Measurements from ENCODE around the gene CES2.

The CES2 gene

GRCh38 chr16:66900721-66901441 lies 34.4 kb upstream of the CES2 start:
- no peak for TF ChIP-seq CTCF (IDR thresholded peaks at IDR 0.05)

GRCh38 chr16:66901626-66902025 lies 33.7 kb upstream of the CES2 start:
- Mint-ChIP-seq H3K27ac (no peak overlapping the region), H3K36me3 (ENCODE audit: low read depth) (no peaks in the 10 kb centered on the region), H3K27me3 (ENCODE audit: low read depth, poor library complexity) (peaks cover 17% of the 10 kb centered on the region), H3K4me3 (no peak overlapping the region), H3K4me1 (peaks cover 57% of the 10 kb centered on the region), H3K9me3 (no peaks in the 10 kb centered on the region)
- TF ChIP-seq CTCF (IDR thresholded peaks at IDR 0.05) = no peak
- DNase-seq = no peak

More at GRCh38 chr16:66900721-66901441, 34.4 kb upstream of the CES2 start:
- H3K4me1 Mint-ChIP-seq = peaks cover 49% of the 10 kb centered on the region
- H3K9me3 Mint-ChIP-seq = no peaks in the 10 kb centered on the region
- no peak overlapping the region for H3K4me3 Mint-ChIP-seq
- no peak for DNase-seq
- H3K36me3 Mint-ChIP-seq (ENCODE audit: low read depth) = no peaks in the 10 kb centered on the region
- no peak overlapping the region for H3K27ac Mint-ChIP-seq
- peaks cover 18% of the 10 kb centered on the region for H3K27me3 Mint-ChIP-seq (ENCODE audit: low read depth, poor library complexity)

- Mint-ChIP-seq H3K4me3 (no peak overlapping the region), H3K27me3 (ENCODE audit: low read depth, poor library complexity) (peaks cover 13% of the 10 kb centered on the region), H3K9me3 (no peaks in the 10 kb centered on the region), H3K36me3 (ENCODE audit: low read depth) (no peaks in the 10 kb centered on the region), H3K27ac (no peak overlapping the region), H3K4me1 (peaks cover 57% of the 10 kb centered on the region)
- DNase-seq = no peak
- no peak for TF ChIP-seq CTCF (IDR thresholded peaks at IDR 0.05)
Measured at GRCh38 chr16:66902648-66903543, 32.4 kb upstream of the CES2 start.

GRCh38 chr16:66903544-66904427 lies 31.5 kb upstream of the CES2 start:
- Mint-ChIP-seq H3K9me3 (no peaks in the 10 kb centered on the region), H3K4me1 (peaks cover 50% of the 10 kb centered on the region), H3K27me3 (ENCODE audit: low read depth, poor library complexity) (peaks cover 12% of the 10 kb centered on the region), H3K36me3 (ENCODE audit: low read depth) (no peaks in the 10 kb centered on the region), H3K4me3 (no peak overlapping the region), H3K27ac (no peak overlapping the region)
- TF ChIP-seq CTCF (IDR thresholded peaks at IDR 0.05) = no peak
- DNase-seq = no peak

GRCh38 chr16:66904428-66904845 lies 30.9 kb upstream of the CES2 start:
- no peak for DNase-seq
- peaks cover 43% of the 10 kb centered on the region for H3K4me1 Mint-ChIP-seq
- H3K27ac Mint-ChIP-seq = peak overlapping the region; percentile 57

More at GRCh38 chr16:66904428-66904845, 30.9 kb upstream of the CES2 start:
- peaks cover 12% of the 10 kb centered on the region for H3K27me3 Mint-ChIP-seq (ENCODE audit: low read depth, poor library complexity)
- no peaks in the 10 kb centered on the region for H3K9me3 Mint-ChIP-seq
- no peak for TF ChIP-seq CTCF (IDR thresholded peaks at IDR 0.05)
- H3K4me3 Mint-ChIP-seq = no peak overlapping the region
- H3K36me3 Mint-ChIP-seq (ENCODE audit: low read depth) = no peaks in the 10 kb centered on the region
